HTR-8/SVneo (cell line): ENCODE data around the gene TLE2.

Source experiments
- DNase-seq: peaks from one replicate; pipeline ENCODE4 v3.0.0; 2011; ENCODE audit warnings: low spot score, mixed read lengths; ENCODE audit not compliant: insufficient read length
- FAIRE-seq: peaks from 2 replicates; lab custom pipeline; 2011; peaks lifted over from hg19 to GRCh38; lab: Jason Lieb, UNC

The TLE2 gene

GRCh38 chr19:2989236-2989946 lies 39.7 kb downstream of the TLE2 start:
- FAIRE-seq (no peak), DNase-seq (no peak)

GRCh38 chr19:2988568-2988967 lies 40.5 kb downstream of the TLE2 start:
- no peak for FAIRE-seq
- DNase-seq = no peak

GRCh38 chr19:2987797-2988196 lies 41.3 kb downstream of the TLE2 start:
- DNase-seq (no peak), FAIRE-seq (no peak)

DNA sequence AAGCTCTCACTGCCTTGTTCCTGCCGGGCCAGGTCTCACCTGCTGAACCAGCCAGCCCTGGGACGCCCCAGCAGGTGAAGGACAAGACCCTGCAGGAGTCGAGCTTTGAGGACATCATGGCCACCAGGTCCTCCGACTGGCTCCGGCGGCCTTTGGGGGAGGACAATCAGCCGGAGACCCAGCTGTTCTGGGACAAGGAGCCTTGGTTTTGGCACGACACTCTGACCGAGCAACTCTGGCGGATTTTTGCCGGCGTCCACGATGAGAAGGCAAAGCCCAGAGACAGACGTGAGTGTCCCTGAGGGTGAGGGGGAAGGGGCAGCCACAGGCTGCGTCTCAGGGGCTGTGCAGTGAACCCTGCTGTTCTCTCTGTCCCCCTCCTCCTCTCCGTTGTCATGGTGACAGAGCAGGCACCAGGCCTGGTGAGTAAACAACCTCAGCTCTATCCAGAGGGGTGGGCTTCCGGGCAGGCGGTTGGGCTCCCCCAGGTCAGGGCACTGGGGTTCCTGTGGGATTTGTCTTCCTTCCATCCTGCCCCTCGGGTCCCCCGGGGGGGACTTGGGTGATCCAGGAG lies 42.0 kb downstream of the TLE2 start:
- DNase-seq = no peak
- no peak for FAIRE-seq

DNA sequence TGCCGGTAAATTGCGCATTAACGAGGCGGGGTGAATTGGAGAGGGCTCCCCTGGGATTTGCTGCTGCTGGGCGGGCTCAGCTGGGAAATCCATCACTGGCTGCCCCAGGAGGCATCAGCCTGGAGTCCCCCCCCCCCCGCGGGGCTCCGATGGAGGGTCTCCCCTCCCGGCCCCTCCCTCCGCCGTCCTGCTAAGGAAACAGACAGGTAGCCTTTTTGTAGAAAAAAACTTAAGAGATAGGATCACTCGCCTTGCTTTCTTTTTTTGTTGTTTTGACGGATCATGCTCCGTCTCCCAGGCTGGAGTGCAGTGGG lies 44.9 kb downstream of the TLE2 start:
- no peak for DNase-seq
- no peak for FAIRE-seq

DNA sequence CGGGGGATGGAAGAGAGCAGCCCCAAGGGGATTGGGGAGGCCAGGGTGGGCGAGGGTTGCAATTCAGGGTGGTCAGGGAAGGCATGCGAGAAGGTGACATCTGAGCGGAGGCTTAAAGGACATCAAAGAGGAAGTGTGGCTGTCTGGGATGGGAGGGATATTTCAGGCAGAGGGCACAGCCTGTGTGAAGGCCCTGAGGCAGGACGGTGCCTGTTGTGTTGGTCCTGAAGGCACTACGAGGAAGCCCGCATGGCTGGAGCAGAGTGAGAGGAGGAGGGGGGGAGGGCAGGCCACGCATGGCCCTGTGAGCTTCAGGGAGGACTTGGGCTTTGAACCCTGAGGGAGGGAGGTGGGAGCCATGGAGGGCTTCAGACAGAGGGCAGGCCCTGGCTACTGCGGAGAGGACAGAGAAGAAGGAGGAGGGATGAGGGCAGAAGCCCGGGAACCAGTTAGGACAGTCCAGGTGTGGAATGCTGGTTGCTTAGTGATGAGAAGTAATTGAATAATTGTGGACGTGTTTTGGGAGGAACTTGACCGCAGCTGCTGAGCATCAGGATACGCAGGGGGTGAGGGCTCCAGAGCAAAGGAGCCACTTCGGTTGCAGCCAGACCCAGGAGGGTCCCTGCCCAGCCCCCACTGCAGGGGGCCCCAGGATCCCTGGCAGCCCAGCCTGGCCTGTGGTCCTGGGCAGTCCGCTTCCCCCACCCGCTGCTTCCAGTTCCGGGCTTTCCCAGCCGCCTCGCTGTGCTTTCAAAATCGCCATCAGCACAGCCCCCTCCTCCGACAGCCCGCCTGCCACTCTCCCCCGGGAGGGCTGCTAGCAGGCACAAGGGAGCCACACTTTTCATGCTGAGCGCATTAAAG lies 45.5 kb downstream of the TLE2 start:
- no peak for FAIRE-seq
- DNase-seq = no peak

DNA sequence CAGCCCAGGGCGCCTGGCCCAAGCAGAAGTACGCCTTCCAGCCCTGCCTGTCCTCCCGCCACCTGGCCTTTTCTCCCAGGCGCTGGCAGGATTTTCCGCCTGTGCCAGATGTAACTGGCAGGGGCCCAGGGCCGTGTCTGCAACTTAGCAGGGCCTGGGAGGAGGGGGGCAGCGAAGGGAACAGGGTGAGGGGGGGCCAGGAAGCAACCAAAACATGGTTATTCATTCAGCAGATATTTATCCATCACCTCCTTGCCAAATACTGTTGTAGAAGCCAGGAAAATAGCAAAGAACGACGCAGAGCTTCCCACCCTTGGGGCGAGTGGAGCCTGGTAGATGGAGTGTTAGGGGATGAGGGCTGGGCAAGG lies 46.1 kb downstream of the TLE2 start:
- FAIRE-seq (no peak), DNase-seq (no peak)

DNA sequence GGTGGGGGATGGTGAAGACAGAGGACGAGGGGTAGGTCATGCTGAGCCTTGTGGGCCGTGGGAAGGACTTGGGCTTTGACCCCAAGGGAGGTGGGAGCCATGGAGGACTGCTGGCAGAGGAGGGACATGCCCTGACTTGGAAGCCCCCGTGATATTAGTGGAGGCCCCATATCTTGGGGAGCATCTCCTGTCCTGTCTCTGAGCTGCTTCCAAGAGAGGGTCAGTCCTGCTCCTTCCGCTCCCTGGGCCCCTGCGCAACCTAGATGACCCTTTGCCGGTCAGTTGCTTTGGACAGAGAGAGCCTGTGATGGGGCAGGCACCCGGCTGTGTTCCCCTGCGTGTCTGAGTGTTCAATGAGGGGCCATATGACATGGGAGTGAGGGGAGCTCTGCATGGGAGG lies 46.5 kb downstream of the TLE2 start:
- DNase-seq = no peak
- FAIRE-seq = no peak

DNA sequence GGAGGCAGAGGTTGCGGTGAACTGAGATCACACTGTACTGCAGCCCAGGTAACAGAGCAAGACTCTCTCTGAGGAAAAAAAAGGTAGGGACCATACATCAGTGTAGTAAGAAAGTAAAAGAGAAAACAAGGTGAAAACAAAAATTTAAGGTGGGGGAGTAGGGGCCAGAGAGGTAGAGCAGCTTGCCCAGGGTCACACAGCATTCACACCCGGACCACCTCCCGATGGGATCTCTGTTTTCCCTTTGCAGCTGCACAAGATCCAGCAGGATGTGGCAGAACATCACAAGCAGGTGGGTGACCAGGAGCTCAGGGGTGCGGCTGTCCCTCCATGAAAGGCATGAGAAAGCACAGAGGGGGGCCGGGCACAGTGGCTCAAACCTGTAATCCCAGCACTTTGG lies 47.2 kb downstream of the TLE2 start:
- DNase-seq = no peak
- FAIRE-seq = no peak

- FAIRE-seq (no peak), DNase-seq (no peak)
Observed at GRCh38 chr19:2978772-2979171, 50.3 kb downstream of the TLE2 start.

GRCh38 chr19:2978166-2978767 lies 50.8 kb downstream of the TLE2 start:
- FAIRE-seq = no peak

DNA sequence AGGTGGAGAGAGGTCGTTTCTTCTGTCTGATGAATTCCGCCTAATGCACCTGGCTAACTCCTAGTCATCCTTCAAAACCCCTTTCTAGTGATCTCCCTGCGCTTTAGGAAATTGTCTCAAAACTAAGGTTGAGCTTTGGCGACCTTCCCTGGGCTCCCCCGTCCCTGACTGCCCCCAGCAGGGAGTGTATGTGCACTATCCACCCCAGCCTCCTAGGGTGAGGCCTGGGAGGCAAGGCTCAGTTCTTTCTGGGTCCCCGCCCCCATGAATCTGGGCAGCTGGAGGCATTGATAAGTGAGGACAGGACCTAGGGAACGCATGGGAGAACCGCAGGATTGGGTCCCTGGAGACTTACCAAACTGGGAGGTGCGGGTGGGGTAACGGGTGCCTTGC lies 51.3 kb downstream of the TLE2 start:
- FAIRE-seq = no peak

More at GRCh38 chr19:2978166-2978767, 50.8 kb downstream of the TLE2 start:
- no peak for DNase-seq

GRCh38 chr19:2977001-2977745 lies 51.9 kb downstream of the TLE2 start, which contains the start of gene TLE6:
Gene TLE6 (plus strand): TSS chr19:2977564. CDS start chr19:2978234, 670 bp downstream.
- FAIRE-seq = peak; percentile 49
- peak; percentile 97 for DNase-seq

More for the DNA sequence above, 51.3 kb downstream of the TLE2 start:
- no peak for DNase-seq

DNA sequence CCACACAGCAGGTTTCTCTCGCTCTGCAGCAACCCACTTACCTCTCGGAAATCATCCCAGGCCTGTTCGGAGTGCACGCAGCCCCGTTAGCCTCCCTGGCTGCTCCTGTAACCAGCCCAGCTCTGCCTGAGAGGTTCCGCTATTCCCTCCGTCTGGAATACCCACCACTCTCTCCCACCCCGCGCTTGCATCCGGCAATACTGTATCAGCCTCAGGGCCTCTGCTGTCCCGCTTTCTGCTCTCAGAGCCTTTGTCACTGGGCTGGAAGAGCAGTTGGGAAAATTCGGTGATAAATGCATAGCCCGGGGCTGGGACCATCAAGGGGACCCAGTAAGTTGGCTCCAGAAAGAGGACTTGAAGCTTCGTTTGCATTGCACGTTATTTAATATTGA lies 52.5 kb downstream of the TLE2 start:
- FAIRE-seq (no peak), DNase-seq (no peak)

DNA sequence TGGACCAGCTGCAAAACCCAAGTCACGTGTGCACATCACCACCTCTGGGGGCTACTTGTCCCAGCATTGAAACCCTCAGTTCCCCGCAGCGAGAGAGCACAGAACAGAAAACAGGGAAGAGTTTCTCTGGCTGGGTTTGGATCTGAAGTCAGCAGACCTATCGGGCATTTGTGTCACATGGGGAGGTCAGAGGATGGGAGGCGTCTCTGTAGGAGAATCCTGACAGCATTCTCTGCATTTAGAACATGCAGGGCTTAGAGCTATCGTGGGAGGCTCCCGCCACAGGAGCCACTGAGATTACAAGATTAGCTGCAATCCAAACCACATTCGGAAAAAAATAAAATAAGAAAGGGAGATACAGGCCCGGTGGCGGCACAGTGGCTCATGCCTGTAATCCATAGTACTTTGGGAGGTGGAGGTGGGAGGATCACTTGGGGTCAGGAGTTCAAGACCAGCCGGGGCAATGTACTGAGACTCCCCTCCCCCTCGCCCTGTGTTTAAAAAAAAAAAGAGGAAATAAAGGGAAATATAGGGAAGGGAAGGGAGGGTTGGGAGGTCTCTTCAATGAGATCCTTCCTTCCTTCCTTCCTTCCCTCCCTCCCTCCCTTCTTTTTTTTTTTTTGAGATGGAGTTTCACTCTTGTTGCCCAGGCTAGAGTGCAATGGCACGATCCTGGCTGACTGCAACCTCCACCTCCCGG lies 54.6 kb downstream of the TLE2 start:
- DNase-seq (no peak), FAIRE-seq (no peak)

DNA sequence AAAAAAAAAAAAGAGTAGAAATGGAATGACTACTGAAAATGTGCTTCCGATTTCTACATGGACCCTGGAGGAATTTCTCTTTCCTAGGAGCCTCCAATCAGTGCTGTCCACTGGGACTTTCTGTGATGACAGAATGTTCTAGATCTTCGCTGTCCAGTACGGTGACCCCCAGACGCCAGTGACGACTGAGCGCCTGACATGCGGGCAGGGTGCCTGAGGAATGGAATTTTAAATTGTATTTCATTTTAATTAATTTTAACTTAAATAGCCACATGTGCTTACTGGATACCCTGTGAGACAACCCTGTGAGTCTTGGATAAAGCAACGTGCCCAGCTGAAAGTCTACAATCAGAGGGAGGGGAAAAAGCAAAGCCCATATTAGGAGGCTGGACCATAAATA lies 55.9 kb downstream of the TLE2 start:
- FAIRE-seq (no peak), DNase-seq (no peak)

DNA sequence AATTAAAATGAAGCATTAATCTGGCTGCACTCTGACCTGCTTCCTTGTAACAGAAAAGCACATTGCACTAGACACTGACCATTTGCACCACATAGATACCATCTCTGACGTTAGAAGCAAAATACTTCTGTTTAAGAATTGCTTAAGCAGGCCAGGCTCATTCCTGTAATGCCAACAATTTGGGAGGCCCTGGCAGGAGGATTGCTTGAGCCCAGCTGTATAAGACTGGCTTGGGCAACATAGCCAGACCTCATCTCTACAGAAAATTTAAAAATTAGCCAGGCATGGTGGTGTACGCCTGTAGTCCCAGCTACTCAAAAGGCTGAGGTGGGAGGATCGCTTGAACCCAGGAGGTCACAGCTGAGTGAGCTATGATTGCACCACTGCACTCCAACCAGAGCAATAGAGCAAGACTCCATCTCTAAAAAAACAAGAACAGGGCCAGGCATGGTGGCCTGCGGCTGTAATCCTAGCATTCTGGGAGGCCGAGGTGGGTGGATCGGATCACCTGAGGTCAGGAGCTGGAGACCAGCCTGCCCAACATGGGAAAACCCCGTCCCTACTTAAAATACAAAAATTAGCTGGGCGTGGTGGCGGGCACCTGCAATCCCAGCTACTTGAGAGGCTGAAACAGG lies 58.8 kb downstream of the TLE2 start:
- DNase-seq = no peak
- no peak for FAIRE-seq

DNA sequence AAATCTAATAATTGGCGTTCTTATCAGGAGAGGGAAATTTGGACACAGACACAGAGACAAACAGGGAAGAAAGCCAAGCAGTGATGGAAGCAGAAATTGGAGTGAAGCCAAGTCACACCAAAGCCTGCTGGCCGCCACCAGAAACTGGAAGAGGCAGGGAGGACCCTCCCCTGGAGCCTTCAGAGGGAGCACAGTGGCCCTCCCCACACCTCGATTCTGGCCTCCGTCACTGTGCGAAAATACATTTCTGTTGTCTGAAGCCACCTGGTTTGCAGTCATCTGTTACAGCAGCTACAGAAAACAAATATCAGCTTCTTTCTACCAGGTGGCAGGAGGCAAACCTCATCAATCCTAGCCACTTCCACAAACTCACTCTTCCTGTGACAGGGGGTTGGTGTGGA lies 60.0 kb downstream of the TLE2 start:
- no peak for FAIRE-seq
- DNase-seq = no peak

DNA sequence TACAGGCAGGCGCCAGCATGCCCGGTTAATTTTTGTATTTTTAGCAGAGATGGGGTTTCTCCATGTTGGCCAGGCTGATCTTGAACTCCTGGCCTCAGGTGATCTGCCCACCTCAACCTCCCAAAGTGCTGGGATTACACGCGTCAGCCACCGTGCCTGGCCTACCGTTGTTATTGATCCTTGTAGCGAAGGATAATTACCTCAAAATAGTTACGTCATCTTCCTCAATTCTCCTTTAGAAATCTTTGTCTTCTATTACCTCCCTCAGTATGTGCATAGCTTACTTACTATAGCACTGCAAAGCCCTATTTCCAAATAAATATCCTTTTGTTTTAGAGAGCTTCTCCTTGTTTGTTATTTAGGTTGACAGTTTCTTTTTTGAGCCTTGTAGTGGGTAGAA lies 61.1 kb downstream of the TLE2 start:
- FAIRE-seq = no peak

More for the DNA sequence above, 61.1 kb downstream of the TLE2 start:
- DNase-seq = no peak
